Choroid plexus epithelial cell (primary cell): ENCODE data around the gene PSME4.

Experiments
- DNase-seq: peaks from one replicate; pipeline ENCODE4 v3.0.0-alpha.2; 2010; ENCODE audit warnings: low read depth
- H3K4me3 ChIP-seq: 2 replicates; pipeline ENCODE4 v1.5.1; 2011; ENCODE audit warnings: low read depth, mild to moderate bottlenecking, control low read depth, low read length, moderate library complexity
- CTCF ChIP-seq: conservative IDR thresholded peaks from 2 replicates; pipeline ENCODE4 v1.5.1; 2011; ENCODE audit warnings: low read depth, mild to moderate bottlenecking, control low read depth, inconsistent platforms, low read length, moderate library complexity

The PSME4 gene

GRCh38 chr2:53821810-53822209 is 149.0 kb downstream of the PSME4 start:
- no peak for TF ChIP-seq CTCF
- no peak overlapping the region for H3K4me3 ChIP-seq
- no peak for DNase-seq

- TF ChIP-seq CTCF, result no peak
- no peak for DNase-seq
- no peak overlapping the region for H3K4me3 ChIP-seq
Observed at GRCh38 chr2:53820711-53821110, 150.1 kb downstream of the PSME4 start.

GRCh38 chr2:53820048-53820447 is 150.7 kb downstream of the PSME4 start:
- TF ChIP-seq CTCF, result no peak
- no peak for DNase-seq
- H3K4me3 ChIP-seq, result no peak overlapping the region

DNA sequence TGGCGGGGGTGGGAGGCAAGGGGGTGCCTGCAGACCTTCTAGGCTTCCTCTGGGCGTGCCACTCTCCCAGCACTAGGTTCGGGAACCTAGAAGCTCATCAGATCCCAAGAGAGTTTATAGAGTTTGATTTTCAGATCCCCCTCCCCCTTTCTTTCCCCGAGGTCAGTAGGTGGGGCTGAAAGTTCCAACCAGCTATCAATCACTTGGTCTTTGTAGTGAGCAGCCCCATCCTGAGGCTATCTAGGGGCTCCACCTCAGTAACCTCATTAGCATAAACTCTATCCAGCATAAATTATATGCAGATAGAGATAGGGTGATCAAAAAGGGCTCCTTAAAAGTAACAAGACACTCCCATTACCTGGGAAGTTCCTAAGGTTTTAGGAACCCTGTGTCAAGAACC is 151.2 kb downstream of the PSME4 start:
- DNase-seq, result no peak
- TF ChIP-seq CTCF, result no peak
- no peak overlapping the region for H3K4me3 ChIP-seq

DNA sequence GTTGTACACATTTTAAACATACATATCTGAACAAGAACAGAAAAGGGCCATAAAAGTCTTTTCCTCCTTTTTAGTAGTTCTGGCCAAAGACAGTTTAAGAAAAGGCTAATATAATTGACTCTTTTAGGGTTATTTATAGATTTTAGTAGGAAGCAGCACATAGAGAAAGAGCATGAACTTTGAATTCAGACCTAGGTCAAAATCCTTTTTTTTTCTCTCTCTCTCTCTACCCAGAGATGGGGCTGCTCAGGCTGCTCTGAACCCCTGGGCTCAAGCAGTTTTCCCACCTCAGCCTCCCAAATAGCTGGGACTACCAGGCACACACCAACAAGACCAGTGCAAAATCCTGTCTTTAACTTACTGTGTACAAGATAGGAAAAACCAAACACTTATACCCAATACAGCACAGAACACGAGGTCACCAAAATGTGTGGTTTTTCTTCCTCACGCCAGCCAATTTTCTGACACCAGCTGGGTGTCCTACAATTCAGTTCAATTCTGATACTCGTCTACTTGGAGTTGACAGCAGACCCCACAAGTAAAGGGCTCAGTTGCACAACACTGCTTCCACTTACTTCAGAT is 151.8 kb downstream of the PSME4 start:
- H3K4me3 ChIP-seq, result no peak overlapping the region
- no peak for TF ChIP-seq CTCF
- DNase-seq, result no peak
